GM12878 (cell line): ENCODE measurements around the gene SCLT1. TPM values are rescaled to one million over a fixed set of nuclear protein-coding genes. Genes with fewer than 3 reads are reported as not detected.

ENCODE experiments used
- ATAC-seq: fragments of 200-7000 bp; cut with Tn5 transposase; 3 replicates; pipeline ENCODE4 v1.9.1; 2020; ENCODE audit warnings: mild to moderate bottlenecking, moderate library complexity
- BruUV-seq: library from RNA; stranded (reverse); fragments of 400-500 nt; replicated peaks from 2 replicates; lab custom pipeline; 2021; lab: Mats Ljungman, UMichigan
- CTCF ChIA-PET: fragments of 300-600 bp; sonication (Branson Sonifier 250); formaldehyde crosslinking; extraction: SDS; loops from one replicate; lab custom pipeline; 2021; ENCODE audit warnings: inconsistent platforms; lab: Yijun Ruan, JAX
- POLR2A ChIA-PET: fragments of 350-600 bp; formaldehyde crosslinking; extraction: SDS; loops from one replicate; lab custom pipeline; 2021; ENCODE audit warnings: inconsistent platforms; lab: Charles Lee
- RAD21 ChIA-PET: fragments of 300-600 bp; sonication (Branson Sonifier 250); formaldehyde crosslinking; loops from one replicate; lab custom pipeline; 2023; ENCODE audit warnings: antibody characterized with exemption; ENCODE audit not compliant: unreplicated experiment; lab: Charles Lee
- SMC1A ChIA-PET: fragments of 300-600 bp; sonication (Branson Sonifier 250); formaldehyde crosslinking; loops from one replicate; lab custom pipeline; 2023; ENCODE audit not compliant: unreplicated experiment, uncharacterized antibody; lab: Charles Lee
- DNase-seq: peaks from one replicate; pipeline ENCODE4 v3.0.0-alpha.2; 2011; ENCODE audit warnings: low read depth, low spot score
- FAIRE-seq: peaks from 3 replicates; lab custom pipeline; 2011; peaks lifted over from hg19 to GRCh38; lab: Jason Lieb, UNC
- H2AFZ ChIP-seq: 2 replicates; pipeline ENCODE4 v1.6.0; 2011; ENCODE audit warnings: low read depth, low read length, control low read depth; ENCODE audit not compliant: control insufficient read depth
- H3K27ac ChIP-seq: 2 replicates; pipeline ENCODE4 v1.5.1; 2011; ENCODE audit warnings: control low read depth; ENCODE audit not compliant: control insufficient read depth, insufficient read depth
- H3K27me3 ChIP-seq, 2 experiments: replicated peaks in 1 of 2; 2 replicates each; pipeline versions ENCODE4 v1.6.0 to v1.6.1; 2011; ENCODE audit warnings: low read length in 1 of 2; ENCODE audit not compliant: control insufficient read depth in 2 of 2, insufficient read depth in 2 of 2
- H3K36me3 ChIP-seq, 2 experiments: 2 replicates each; pipeline ENCODE4 v1.5.1; 2011; ENCODE audit warnings: low read length in 1 of 2; ENCODE audit not compliant: control insufficient read depth in 2 of 2, insufficient read depth in 2 of 2
- H3K4me1 ChIP-seq: 2 replicates; pipeline ENCODE4 v1.6.1; 2011; ENCODE audit warnings: mild to moderate bottlenecking, low read length, moderate library complexity, mixed read lengths; ENCODE audit not compliant: control insufficient read depth, insufficient read depth
- H3K4me2 ChIP-seq: 2 replicates; pipeline ENCODE4 v1.6.0; 2011; ENCODE audit warnings: control low read depth; ENCODE audit not compliant: control insufficient read depth, insufficient read depth
- H3K4me3 ChIP-seq: fragments of 200-600 bp; sonication (generic); 2 replicates; pipeline ENCODE4 v1.5.1; 2016
- H3K79me2 ChIP-seq: 2 replicates; pipeline ENCODE4 v1.6.0; 2011; ENCODE audit warnings: low read length; ENCODE audit not compliant: control insufficient read depth, insufficient read depth
- H3K9ac ChIP-seq: 2 replicates; pipeline ENCODE4 v1.8.0; 2011; ENCODE audit warnings: low read length, control low read depth, mixed read lengths; ENCODE audit not compliant: control insufficient read depth, insufficient read depth
- H3K9me3 ChIP-seq: replicated peaks from 3 replicates; pipeline ENCODE4 v1.5.1; 2011; ENCODE audit warnings: mild to moderate bottlenecking, low read length; ENCODE audit not compliant: control insufficient read depth, insufficient read depth
- H4K20me1 ChIP-seq: 2 replicates; pipeline ENCODE4 v1.6.0; 2011; ENCODE audit not compliant: control insufficient read depth, insufficient read depth
- BRCA1 ChIP-seq: IDR thresholded peaks from 2 replicates; pipeline ENCODE4 v1.6.1; 2011; ENCODE audit warnings: low read depth, low read length, improper control_type of control experiment
- EZH2 ChIP-seq: IDR thresholded peaks from 2 replicates; pipeline ENCODE4 v1.6.1; 2012; ENCODE audit warnings: low read depth, mild to moderate bottlenecking, control low read depth, inconsistent platforms, low read length, borderline replicate concordance; ENCODE audit not compliant: control insufficient read depth
- HDAC6 ChIP-seq: fragments of 200-600 bp; sonication (generic); IDR thresholded peaks from one replicate; pipeline ENCODE4 v1.8.0; 2017; ENCODE audit warnings: antibody characterized with exemption; ENCODE audit not compliant: unreplicated experiment
- LARP7 ChIP-seq: fragments of 450-650 bp; IDR thresholded peaks from 2 replicates; pipeline ENCODE4 v1.6.1; 2017; ENCODE audit warnings: mild to moderate bottlenecking
- SIN3A ChIP-seq: IDR thresholded peaks from 2 replicates; pipeline ENCODE4 v1.6.1; 2012; ENCODE audit warnings: low read depth, low read length, improper control_type of control experiment
- ZBTB11 ChIP-seq: fragments of 450-650 bp; formaldehyde crosslinking; IDR thresholded peaks from 2 replicates; pipeline ENCODE4 v1.5.0; 2022; ENCODE audit warnings: mild to moderate bottlenecking, missing genetic modification characterization
- ZBTB40 ChIP-seq: fragments of 450-650 bp; IDR thresholded peaks from 2 replicates; pipeline ENCODE4 v1.6.1; 2016; ENCODE audit warnings: mild to moderate bottlenecking, moderate library complexity, borderline replicate concordance
- ZNF592 ChIP-seq: fragments of 450-650 bp; IDR thresholded peaks from 2 replicates; pipeline ENCODE4 v1.6.1; 2017; ENCODE audit warnings: mild to moderate bottlenecking, moderate library complexity
- WGBS: methylation state at CpG from one replicate; pipeline ENCODE4 v1.1.6; 2016; ENCODE audit warnings: low lambda C conversion rate; ENCODE audit not compliant: insufficient replicate concordance, insufficient coverage; ENCODE audit errors: missing lambda C conversion rate; 5-methylcytosine and 5-hydroxymethylcytosine counted together
- in situ Hi-C: fragments of 300-500 bp; cut with MboI; formaldehyde crosslinking; loops from 9 replicates; pipeline ENCODE4 v1.14.3; 2018; ENCODE audit warnings: mixed read lengths
- intact Hi-C: fragments of 100-400 bp; cut with micrococcal nuclease; formaldehyde crosslinking; loops from one replicate; pipeline ENCODE4 v1.14.2; 2022; ENCODE audit not compliant: unreplicated experiment
- polyA plus RNA-seq, 11 experiments: library from polyadenylated mRNA; depleted of rRNA in 4 of 11; unstranded in 6 of 11; stranded (reverse) in 5 of 11; fragments of >200 nt; fragmentation: Nextera tagmentation in 4 of 11; fragmentation: Illumina TruSeq in 1 of 11; extraction: Ambion mirVana in 4 of 11; extraction: Trizol in 1 of 11; gene quantifications; 1 replicate in 1 of 11; 2 replicates in 10 of 11; pipeline versions ENCODE4 v1.2.1 to v1.2.3, GENCODE V29; 2011 to 2016; ENCODE audit warnings: inconsistent platforms in 2 of 11, missing spikeins in 2 of 11, low read depth in 1 of 11
- total RNA-seq, 4 experiments: library from RNA; depleted of rRNA in 3 of 4; stranded (reverse); fragments of >200 nt in 3 of 4; fragmentation: Illumina TruSeq in 1 of 4; extraction: Trizol in 1 of 4; gene quantifications; 2 replicates each; pipeline versions ENCODE4 v1.2.1 to v1.2.3, GENCODE V29; 2013 to 2021

The SCLT1 gene
- total and polyA plus RNA-seq, 10 of the 15 experiments (the other 5 are each of a cell fraction or from before 2014, with no cell fraction given), result 7.8 to 31.4 (median 19.6) TPM

- H4K20me1 ChIP-seq, result no peaks in the 10 kb centered on the region
- in situ Hi-C loops (no loop called here), intact Hi-C loops (no loop called here)
- peaks cover 0 to 1% of the 10 kb centered on the region in 2 experiments; a peak in 1 of 4 replicates for H3K36me3 ChIP-seq
- H3K4me1 ChIP-seq, result no peaks in the 10 kb centered on the region
- H3K9ac ChIP-seq, result no peak overlapping the region
- CTCF ChIA-PET, result interaction anchor here (0.6 to 1.2 kb wide), 2 partner anchors 33 to 79 kb away, joined by 3 read pairs; no protein-coding TSS in a partner anchor
- H3K4me3 ChIP-seq, result no peak overlapping the region
- no peak overlapping the region for H2AFZ ChIP-seq
- 78% methylated on average over 3 of the region's 3 CpGs for WGBS
- POLR2A ChIA-PET, result interaction anchor here (1.2 kb wide), 1 partner anchor 16 kb away, joined by 3 read pairs; no protein-coding TSS in a partner anchor
- H3K79me2 ChIP-seq, result no peaks in the 10 kb centered on the region
- no peak overlapping the region for H3K4me2 ChIP-seq
- FAIRE-seq, result no peak
- BruUV-seq, result no TSS peak
- no peaks in the 10 kb centered on the region for H3K27me3 ChIP-seq
- RAD21 ChIA-PET, result no interaction called here
- SMC1A ChIA-PET, result interaction anchor here (0.9 to 3.8 kb wide), 4 partner anchors 16 to 130 kb away, joined by 3 to 14 read pairs (median 4); partner anchors contain the start of gene SCLT1
- ATAC-seq, result no peak
- H3K27ac ChIP-seq, result no peak overlapping the region
- no peak for DNase-seq
- H3K9me3 ChIP-seq, result no peaks in the 10 kb centered on the region
- TF ChIP-seq SIN3A (no peak), ZBTB11 (CRISPR knock-in tag) (no peak), LARP7 (no peak), ZBTB40 (no peak), HDAC6 (no peak), BRCA1 (no peak), EZH2 (no peak), ZNF592 (no peak)
Measured at GRCh38 chr4:129109965-129110824, 16.9 kb upstream of the SCLT1 start.
